ENCODE measurements around the gene KLHL22. TPM values are rescaled to one million over a fixed set of nuclear protein-coding genes. Genes with fewer than 3 reads are reported as not detected.
"Not testable (repeated sequence)": the region's sequence is repeated elsewhere in the genome, so short reads cannot be mapped to it uniquely, and the experiment has no call there.

The KLHL22 gene
- total RNA-seq, 6 donors from 2014 or later = 17.5 to 48.2 (median 22.7) TPM

DNA sequence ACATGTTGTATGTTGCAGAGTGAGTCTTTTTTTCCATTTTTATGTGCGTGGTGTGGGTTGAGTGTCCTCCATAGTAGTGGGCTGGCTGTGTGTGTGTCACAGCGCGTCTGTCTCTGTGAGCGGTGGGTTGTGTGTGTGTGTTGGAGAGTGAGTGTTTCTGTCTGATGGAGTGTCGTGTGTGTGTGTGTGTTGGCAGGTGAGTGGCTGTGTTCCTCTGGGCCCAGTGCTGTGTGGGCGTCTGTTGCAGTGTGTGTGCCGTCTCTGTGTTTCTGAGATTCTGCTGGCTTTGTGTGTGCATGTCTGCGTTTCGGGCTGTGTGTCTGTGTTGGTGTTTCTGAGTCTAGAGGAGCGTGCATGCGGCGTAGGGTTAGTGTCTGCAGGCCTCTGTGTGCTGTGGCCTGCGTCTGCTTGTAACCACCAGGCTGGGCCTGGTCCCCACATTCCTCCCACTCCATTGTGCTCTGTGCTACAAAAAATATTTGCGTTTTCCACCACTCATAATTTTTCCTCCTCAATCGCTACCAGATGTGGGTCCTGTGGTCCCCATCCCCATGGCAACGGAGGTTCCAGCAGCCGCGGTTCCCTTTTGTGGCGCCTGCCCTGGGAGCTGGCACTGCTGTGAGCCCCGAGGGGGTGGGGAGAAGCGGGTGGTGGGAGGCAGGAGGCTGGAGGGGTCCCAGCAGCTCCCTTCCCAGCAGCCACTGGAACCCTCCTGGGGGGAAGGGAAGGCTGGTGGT, 73.2 kb downstream of the KLHL22 start:
- WGBS, 2 donors = 61 to 71% methylated on average over 17 to 21 of the region's 21 CpGs
- Histone ChIP-seq H3K4me3 (no peak overlapping the region), H3K27ac (no peak overlapping the region), H3K36me3 (peaks cover 0 to 22% (median 5%) of the 10 kb centered on the region in 4 donors), H3K27me3 (peaks cover 0 to 14% (median 5%) of the 10 kb centered on the region in 4 donors), H3K4me1 (peaks cover 4 to 38% (median 8%) of the 10 kb centered on the region in 4 donors), H3K9me3 (no peaks in the 10 kb centered on the region)
- ATAC-seq (ENCODE audit: low FRiP score in 2 of 2) = no peak
- TF ChIP-seq POLR2AphosphoS5 (IDR thresholded peaks at IDR 0.05) (no peak), POLR2A (IDR thresholded peaks at IDR 0.05) (no peak), EP300 (IDR thresholded peaks at IDR 0.05) (no peak)
- TF ChIP-seq, protein P1, sequence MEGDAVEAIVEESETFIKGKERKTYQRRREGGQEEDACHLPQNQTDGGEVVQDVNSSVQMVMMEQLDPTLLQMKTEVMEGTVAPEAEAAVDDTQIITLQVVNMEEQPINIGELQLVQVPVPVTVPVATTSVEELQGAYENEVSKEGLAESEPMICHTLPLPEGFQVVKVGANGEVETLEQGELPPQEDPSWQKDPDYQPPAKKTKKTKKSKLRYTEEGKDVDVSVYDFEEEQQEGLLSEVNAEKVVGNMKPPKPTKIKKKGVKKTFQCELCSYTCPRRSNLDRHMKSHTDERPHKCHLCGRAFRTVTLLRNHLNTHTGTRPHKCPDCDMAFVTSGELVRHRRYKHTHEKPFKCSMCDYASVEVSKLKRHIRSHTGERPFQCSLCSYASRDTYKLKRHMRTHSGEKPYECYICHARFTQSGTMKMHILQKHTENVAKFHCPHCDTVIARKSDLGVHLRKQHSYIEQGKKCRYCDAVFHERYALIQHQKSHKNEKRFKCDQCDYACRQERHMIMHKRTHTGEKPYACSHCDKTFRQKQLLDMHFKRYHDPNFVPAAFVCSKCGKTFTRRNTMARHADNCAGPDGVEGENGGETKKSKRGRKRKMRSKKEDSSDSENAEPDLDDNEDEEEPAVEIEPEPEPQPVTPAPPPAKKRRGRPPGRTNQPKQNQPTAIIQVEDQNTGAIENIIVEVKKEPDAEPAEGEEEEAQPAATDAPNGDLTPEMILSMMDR (IDR thresholded peaks at IDR 0.05) = no peak
- peak in 1 of 2 donors; percentile 38 for DNase-seq

DNA sequence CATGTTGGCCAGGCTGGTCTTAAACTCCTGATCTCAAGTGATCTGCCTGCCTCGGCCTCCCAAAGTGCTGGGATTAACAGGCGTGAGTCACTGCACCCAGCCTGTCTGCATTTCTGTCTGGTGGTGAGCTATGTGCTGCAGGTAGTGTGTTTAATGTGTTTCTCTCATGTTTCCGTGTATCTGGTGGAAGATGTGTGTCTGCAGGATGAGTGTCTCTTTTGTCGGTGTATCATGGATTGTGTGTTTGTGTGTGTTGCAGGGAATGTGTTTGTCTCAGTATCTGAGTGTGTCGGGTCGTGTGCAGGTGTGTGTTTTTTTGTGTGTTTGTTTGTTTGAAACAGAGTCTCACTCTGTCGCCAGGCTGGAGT, 74.1 kb downstream of the KLHL22 start:
- no peak for ATAC-seq (ENCODE audit: low FRiP score in 2 of 2)
- no peak overlapping the region for H3K27ac ChIP-seq
- peaks cover 0 to 14% (median 5%) of the 10 kb centered on the region in 4 donors for H3K27me3 ChIP-seq
- no peaks in the 10 kb centered on the region for H3K9me3 ChIP-seq
- 94 to 96% methylated on average over 6 to 7 of the region's 7 CpGs for WGBS, 2 donors
- no peak for DNase-seq
- H3K4me3 ChIP-seq = no peak overlapping the region
- peaks cover 4 to 38% (median 8%) of the 10 kb centered on the region in 4 donors for H3K4me1 ChIP-seq
- TF ChIP-seq EP300 (IDR thresholded peaks at IDR 0.05) (no peak), POLR2A (IDR thresholded peaks at IDR 0.05) (no peak), POLR2AphosphoS5 (IDR thresholded peaks at IDR 0.05) (no peak)
- TF ChIP-seq, protein P1 (IDR thresholded peaks at IDR 0.05) = no peak
- H3K36me3 ChIP-seq = peaks cover 0 to 13% (median 4%) of the 10 kb centered on the region in 4 donors

DNA sequence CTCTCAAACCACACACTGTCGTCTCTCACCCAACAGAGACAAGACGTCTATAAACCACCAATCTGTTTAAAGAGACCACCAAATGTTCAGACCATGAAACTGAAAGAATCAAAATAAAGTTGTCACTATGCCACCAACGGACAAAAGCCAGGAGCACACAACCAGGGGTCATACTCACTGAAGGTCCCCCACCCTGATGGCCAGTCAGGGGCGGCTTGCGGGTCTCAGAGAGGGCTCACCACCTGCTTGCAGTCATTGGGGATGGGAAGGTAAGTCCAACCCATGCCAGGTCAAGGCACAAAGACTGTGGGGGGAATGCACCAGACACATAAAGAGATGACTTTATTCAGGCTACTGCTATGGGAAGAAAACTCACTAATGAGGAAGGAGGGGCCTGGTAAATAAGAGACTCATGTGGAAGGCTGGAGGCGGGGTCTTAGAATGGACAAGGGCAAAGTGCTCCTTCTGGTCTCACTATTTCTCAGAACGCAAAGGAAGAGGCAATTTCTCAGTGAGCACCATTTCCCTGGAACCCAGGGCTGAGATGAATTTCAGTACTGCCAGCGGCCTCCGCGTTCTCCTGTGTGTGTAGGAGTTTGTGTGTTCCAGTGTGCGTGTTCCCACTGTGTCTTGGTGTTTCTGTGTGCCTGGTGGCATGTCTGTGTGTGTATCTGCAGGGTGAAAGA, 75.3 kb downstream of the KLHL22 start:
- peaks cover 0 to 5% (median 1%) of the 10 kb centered on the region in 4 donors for H3K36me3 ChIP-seq
- H3K27ac ChIP-seq = no peak overlapping the region
- no peak overlapping the region for H3K4me3 ChIP-seq
- TF ChIP-seq POLR2AphosphoS5 (IDR thresholded peaks at IDR 0.05) (no peak), POLR2A (IDR thresholded peaks at IDR 0.05) (no peak)
- H3K4me1 ChIP-seq = peaks cover 0 to 27% (median 8%) of the 10 kb centered on the region in 4 donors
- ATAC-seq (ENCODE audit: low FRiP score in 2 of 2) (no peak), DNase-seq (no peak)
- H3K27me3 ChIP-seq = peaks cover 0 to 4% (median 1%) of the 10 kb centered on the region in 4 donors
- 89 to 92% methylated on average over 11 of the region's 11 CpGs for WGBS, 2 donors
- no peaks in the 10 kb centered on the region for H3K9me3 ChIP-seq

DNA sequence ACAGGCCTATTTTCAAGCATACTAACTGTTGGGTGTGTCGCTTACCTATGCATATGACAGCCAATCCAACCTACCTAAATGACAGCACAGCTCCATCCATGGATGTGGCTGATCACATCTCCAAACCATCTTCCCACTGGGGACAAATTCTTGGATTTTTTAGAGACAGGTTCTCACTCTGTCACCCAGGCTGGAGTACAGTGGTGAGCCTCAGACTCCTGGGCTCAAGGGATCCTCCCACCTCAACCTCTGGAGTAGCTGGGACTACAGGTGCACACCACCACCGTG, 76.0 kb downstream of the KLHL22 start:
- peaks cover 0 to 20% (median 8%) of the 10 kb centered on the region in 4 donors for H3K4me1 ChIP-seq
- TF ChIP-seq EP300 (IDR thresholded peaks at IDR 0.05) (no peak), POLR2A (IDR thresholded peaks at IDR 0.05) (no peak), POLR2AphosphoS5 (IDR thresholded peaks at IDR 0.05) (no peak)
- no peak for ATAC-seq (ENCODE audit: low FRiP score in 2 of 2)
- no peaks in the 10 kb centered on the region for H3K9me3 ChIP-seq
- no peak overlapping the region for H3K27ac ChIP-seq
- DNase-seq = no peak
- WGBS, 2 donors = 98 to 100% methylated on average over 2 of the region's 2 CpGs
- H3K27me3 ChIP-seq = no peaks in the 10 kb centered on the region
- H3K4me3 ChIP-seq = no peak overlapping the region
- no peaks in the 10 kb centered on the region for H3K36me3 ChIP-seq

DNA sequence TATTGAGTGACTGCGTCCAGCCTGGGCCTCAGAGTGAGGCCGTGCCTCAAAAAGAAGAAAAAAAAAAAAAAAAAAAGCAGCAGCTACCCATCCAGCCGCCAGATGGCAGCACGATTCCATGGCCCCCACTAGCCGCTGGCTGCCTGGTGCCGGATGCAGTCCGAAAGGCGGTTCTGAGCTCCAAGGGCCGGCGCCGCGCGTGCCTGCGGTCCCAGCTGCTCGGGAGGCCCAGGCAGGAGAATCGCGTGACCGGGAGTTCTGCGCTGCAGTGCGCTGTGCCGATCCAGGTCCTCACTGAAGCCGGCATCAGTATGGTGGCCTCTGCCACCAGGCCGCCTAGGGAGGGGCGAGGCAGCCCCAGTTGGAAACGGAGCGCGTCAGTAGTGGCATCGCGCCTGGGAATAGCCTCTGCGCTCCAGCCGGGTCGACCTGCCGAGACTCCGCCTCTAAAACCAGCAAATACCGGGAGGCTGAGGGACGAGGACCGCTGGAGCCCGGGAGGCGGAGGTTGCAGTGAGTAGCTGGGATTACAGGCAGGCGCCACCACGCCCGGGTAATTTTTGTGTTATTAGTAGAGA, 77.3 kb downstream of the KLHL22 start:
- Histone ChIP-seq H3K9me3 (no peaks in the 10 kb centered on the region), H3K36me3 (no peaks in the 10 kb centered on the region), H3K27me3 (no peaks in the 10 kb centered on the region), H3K4me3 (peak overlapping the region in 3 of 4 donors; percentile 25 to 45 (median 44)), H3K4me1 (peaks cover 0 to 12% (median 5%) of the 10 kb centered on the region in 4 donors), H3K27ac (no peak overlapping the region)
- 17 to 21% methylated on average over 23 to 38 of the region's 42 CpGs for WGBS, 2 donors
- TF ChIP-seq, protein P1 (IDR thresholded peaks at IDR 0.05) = peak; percentile 68 to 86 (median 78)
- TF ChIP-seq POLR2AphosphoS5 (IDR thresholded peaks at IDR 0.05) = no peak
- ATAC-seq (ENCODE audit: low FRiP score in 2 of 2) = peak; percentile 93 to 96
- peak; percentile 77 to 95 for DNase-seq

DNA sequence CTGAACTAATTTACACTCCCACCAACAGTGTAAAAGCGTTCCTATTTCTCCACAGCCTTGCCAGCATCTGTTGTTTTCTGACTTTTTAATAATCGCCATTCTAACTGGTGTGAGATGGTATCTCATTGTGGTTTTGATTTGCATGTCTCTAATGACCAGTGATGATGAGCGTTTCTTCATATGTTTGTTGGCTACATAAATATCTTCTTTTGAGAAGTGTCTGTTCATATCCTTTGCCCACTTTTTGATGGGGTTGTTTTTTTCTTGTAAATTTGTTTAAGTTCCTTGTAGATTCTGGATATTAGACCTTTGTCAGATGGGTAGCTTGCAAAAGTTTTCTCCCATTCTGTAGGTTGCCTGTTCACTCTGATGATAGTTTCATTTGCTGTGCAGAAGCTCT, 79.9 kb downstream of the KLHL22 start:
- 89% methylated on average over 3 of the region's 3 CpGs for WGBS, 2 donors

DNA sequence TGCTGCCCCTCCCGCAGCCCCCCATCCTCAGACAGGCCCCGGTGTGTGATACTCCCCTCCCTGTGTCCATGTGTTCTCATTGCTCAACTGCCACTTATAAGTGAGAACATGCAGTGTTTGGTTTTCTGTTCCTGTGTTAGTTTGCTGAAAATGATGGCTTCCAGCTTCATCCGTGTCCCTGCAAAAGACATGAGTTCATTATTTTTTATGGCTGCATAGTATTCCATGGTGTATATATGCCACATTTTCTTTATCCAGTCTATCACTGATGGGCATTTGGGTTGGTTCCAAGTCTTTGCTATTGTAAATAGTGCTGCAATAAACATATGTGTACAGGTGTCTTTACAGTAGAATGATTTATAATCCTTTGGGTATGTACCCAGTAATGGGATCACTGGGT, 80.4 kb downstream of the KLHL22 start:
- not testable (repeated sequence) for DNase-seq; ATAC-seq (ENCODE audit: low FRiP score in 2 of 2); H3K9me3 ChIP-seq; H3K27me3 ChIP-seq; H3K36me3 ChIP-seq; H3K4me3 ChIP-seq; H3K27ac ChIP-seq
- whole genome bisulfite sequencing, 2 donors = 77 to 86% methylated on average over 3 of the region's 3 CpGs
- H3K4me1 ChIP-seq = peaks cover 0 to 11% (median 4%) of the 10 kb centered on the region in 4 donors

More for the DNA sequence above, 79.9 kb downstream of the KLHL22 start:
- not testable (repeated sequence) for H3K4me3 ChIP-seq; DNase-seq; H3K27ac ChIP-seq; ATAC-seq (ENCODE audit: low FRiP score in 2 of 2); H3K27me3 ChIP-seq; H3K36me3 ChIP-seq; H3K9me3 ChIP-seq
- H3K4me1 ChIP-seq = peaks cover 0 to 11% (median 4%) of the 10 kb centered on the region in 4 donors
